Endometrial microvascular endothelial cells (primary cell): ENCODE results near the gene KLHL30. TPM values are rescaled to one million over a fixed set of nuclear protein-coding genes. Genes with fewer than 3 reads are reported as not detected.
"Not testable (repeated sequence)": the region's sequence is repeated elsewhere in the genome, so short reads cannot be mapped to it uniquely, and the experiment has no call there.

ENCODE experiments used
- in situ Hi-C: cut with HindIII; loops from 2 replicates; pipeline ENCODE4 v1.10.0; 2017; ENCODE audit warnings: low sequenced_read_pairs, low pct_unique_long_range_greater_than_20kb; ENCODE audit errors: inconsistent ontology term
- total RNA-seq: library from RNA; depleted of rRNA; stranded (reverse); fragments of >200 nt; gene quantifications from one replicate; pipeline ENCODE4 v1.2.3, GENCODE V29; 2015; ENCODE audit errors: inconsistent ontology term

The KLHL30 gene
- total RNA-seq, 1 donor from 2014 or later = not detected

- in situ Hi-C loops = no loop called here
Measured at GRCh38 chr2:238167761-238168160, 29.3 kb downstream of the KLHL30 start.

- in situ Hi-C loops = no loop called here
Measured at GRCh38 chr2:238168196-238169047, 30.0 kb downstream of the KLHL30 start.

- in situ Hi-C loops = no loop called here
Measured at GRCh38 chr2:238169048-238169707, 30.7 kb downstream of the KLHL30 start.

- in situ Hi-C loops = no loop called here
Measured at GRCh38 chr2:238169708-238170251, 31.3 kb downstream of the KLHL30 start.

GRCh38 chr2:238170386-238171071, 32.1 kb downstream of the KLHL30 start:
- in situ Hi-C loops = no loop called here

- in situ Hi-C loops = not testable (repeated sequence)
Measured at GRCh38 chr2:238171072-238171431, 32.6 kb downstream of the KLHL30 start.

- in situ Hi-C loops = no loop called here
Measured at GRCh38 chr2:238171575-238172187, 33.2 kb downstream of the KLHL30 start.

GRCh38 chr2:238172439-238172838, 34.0 kb downstream of the KLHL30 start:
- in situ Hi-C loops = no loop called here

GRCh38 chr2:238173692-238174091, 35.2 kb downstream of the KLHL30 start:
- in situ Hi-C loops = no loop called here

- in situ Hi-C loops = no loop called here
Measured at GRCh38 chr2:238174291-238174690, 35.8 kb downstream of the KLHL30 start.

- in situ Hi-C loops = no loop called here
Measured at GRCh38 chr2:238174701-238175100, 36.2 kb downstream of the KLHL30 start.

- in situ Hi-C loops = no loop called here
Measured at GRCh38 chr2:238176613-238177012, 38.1 kb downstream of the KLHL30 start.

- in situ Hi-C loops = no loop called here
Measured at GRCh38 chr2:238180554-238180953, 42.1 kb downstream of the KLHL30 start.

- in situ Hi-C loops = no loop called here
Measured at GRCh38 chr2:238182362-238182761, 43.9 kb downstream of the KLHL30 start.

GRCh38 chr2:238183821-238184220, 45.4 kb downstream of the KLHL30 start:
- in situ Hi-C loops = no loop called here

- in situ Hi-C loops = no loop called here
Measured at GRCh38 chr2:238187618-238188548, 49.4 kb downstream of the KLHL30 start.

GRCh38 chr2:238190445-238190844, 52.0 kb downstream of the KLHL30 start:
- in situ Hi-C loops = no loop called here
